AG10803 (cell line): ENCODE data around the gene SLC9A3.

Source experiments
- DNase-seq: peaks from one replicate; pipeline ENCODE4 v3.0.0; 2010; ENCODE audit warnings: low read depth
- H3K4me3 ChIP-seq: 2 replicates; pipeline ENCODE4 v1.5.1; 2011; ENCODE audit warnings: mild to moderate bottlenecking, low read length, control low read depth
- CTCF ChIP-seq: conservative IDR thresholded peaks from 2 replicates; pipeline ENCODE4 v1.5.1; 2011; ENCODE audit warnings: mild to moderate bottlenecking, low read length, control low read depth, inconsistent platforms

Gene SLC9A3

GRCh38 chr5:555058-555623, 30.9 kb upstream of the SLC9A3 start:
- TF ChIP-seq CTCF = no peak
- H3K4me3 ChIP-seq = no peak overlapping the region

GRCh38 chr5:554284-554988, 30.2 kb upstream of the SLC9A3 start:
- TF ChIP-seq CTCF = no peak
- no peak overlapping the region for H3K4me3 ChIP-seq
- no peak for DNase-seq

More at GRCh38 chr5:555058-555623, 30.9 kb upstream of the SLC9A3 start:
- DNase-seq = no peak

- no peak overlapping the region for H3K4me3 ChIP-seq
- DNase-seq = no peak
- TF ChIP-seq CTCF = no peak
Measured at GRCh38 chr5:553874-554273, 29.6 kb upstream of the SLC9A3 start.

- TF ChIP-seq CTCF = no peak
- DNase-seq = no peak
- no peak overlapping the region for H3K4me3 ChIP-seq
Measured at GRCh38 chr5:551406-551805, 27.2 kb upstream of the SLC9A3 start.

GRCh38 chr5:549229-549628, 25.0 kb upstream of the SLC9A3 start:
- no peak overlapping the region for H3K4me3 ChIP-seq
- DNase-seq = no peak
- TF ChIP-seq CTCF = no peak

GRCh38 chr5:548256-548655, 24.0 kb upstream of the SLC9A3 start:
- no peak for TF ChIP-seq CTCF
- no peak overlapping the region for H3K4me3 ChIP-seq
- DNase-seq = peak; percentile 15
